Suprapubic skin (tissue), 4 donors: ENCODE results near the gene NR6A1. TPM values are rescaled to one million over a fixed set of nuclear protein-coding genes. Genes with fewer than 3 reads are reported as not detected.
"Not testable (repeated sequence)": the region's sequence is repeated elsewhere in the genome, so short reads cannot be mapped to it uniquely, and the experiment has no call there.

ENCODE experiments used
- DNase-seq, 2 donors: peaks; one replicate each; pipeline ENCODE4 v3.0.0-alpha.2; 2019; ENCODE audit warnings: low spot score in 2 of 2
- H3K27ac ChIP-seq: fragments of 200-600 bp; sonication (generic); one replicate; pipeline ENCODE4 v1.5.1; 2019
- H3K27me3 ChIP-seq: fragments of 200-600 bp; sonication (generic); one replicate; pipeline ENCODE4 v1.5.1; 2019
- H3K36me3 ChIP-seq: fragments of 200-600 bp; sonication (generic); one replicate; pipeline ENCODE4 v1.5.1; 2019
- H3K4me1 ChIP-seq: fragments of 200-600 bp; sonication (generic); one replicate; pipeline ENCODE4 v1.5.1; 2019
- H3K4me3 ChIP-seq: fragments of 200-600 bp; sonication (generic); one replicate; pipeline ENCODE4 v1.5.1; 2019; ENCODE audit warnings: mild to moderate bottlenecking
- H3K9me3 ChIP-seq: fragments of 200-600 bp; sonication (generic); one replicate; pipeline ENCODE4 v1.5.1; 2019
- CTCF ChIP-seq, 2 donors: fragments of 200-600 bp in 1 of 2; fragments of 450-650 bp in 1 of 2; sonication (generic) in 1 of 2; IDR thresholded peaks; one replicate each; pipeline ENCODE4 v1.5.1; 2016 to 2019; ENCODE audit warnings: antibody characterized with exemption in 2 of 2, mild to moderate bottlenecking in 1 of 2, moderate library complexity in 1 of 2
- EP300 ChIP-seq: sonication (generic); formaldehyde crosslinking; IDR thresholded peaks from one replicate; pipeline ENCODE4 v1.6.1; 2017; ENCODE audit warnings: antibody characterized with exemption
- POLR2A ChIP-seq, 2 donors: fragments of 450-650 bp; IDR thresholded peaks; one replicate each; pipeline ENCODE4 v1.6.1; 2017; ENCODE audit warnings: antibody characterized with exemption in 2 of 2, mild to moderate bottlenecking in 2 of 2, moderate library complexity in 2 of 2
- POLR2AphosphoS5 ChIP-seq, 3 donors: sonication (generic); formaldehyde crosslinking; IDR thresholded peaks; one replicate each; pipeline ENCODE4 v1.6.1; 2017; ENCODE audit warnings: antibody characterized with exemption in 3 of 3
- WGBS: methylation state at CpG from one replicate; pipeline ENCODE4 v1.1.5; 2018; 5-methylcytosine and 5-hydroxymethylcytosine counted together
- total RNA-seq, 4 donors: library from RNA; depleted of rRNA; stranded (reverse); fragments of >200 nt; gene quantifications; one replicate each; pipeline ENCODE4 v1.1.0, GENCODE V29; 2016

The NR6A1 gene
- total RNA-seq, 4 donors from 2014 or later, result 6.5 to 10.1 (median 6.8) TPM

DNA sequence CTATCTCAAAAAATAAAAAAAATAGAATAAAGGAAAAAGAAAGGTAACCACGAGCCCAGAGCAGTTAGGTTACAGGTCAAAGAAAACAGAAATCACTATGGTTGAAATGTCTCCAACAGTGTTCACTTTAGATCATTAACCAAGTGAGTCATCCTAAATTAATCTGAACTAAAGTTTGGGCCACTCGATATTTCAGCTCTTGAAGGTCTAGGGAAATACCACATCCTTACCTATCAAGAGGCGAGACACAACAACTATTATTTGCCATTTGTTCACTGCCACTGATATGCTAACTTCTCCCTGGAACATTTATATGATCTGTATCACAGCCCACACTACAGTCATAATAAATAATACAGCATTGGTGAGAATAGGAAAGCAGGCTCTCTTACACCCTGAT, 152.6 kb downstream of the NR6A1 start:
- Histone ChIP-seq H3K9me3 (no peaks in the 10 kb centered on the region), H3K36me3 (no peaks in the 10 kb centered on the region), H3K27ac (no peak overlapping the region), H3K4me3 (no peak overlapping the region), H3K4me1 (peaks cover 14% of the 10 kb centered on the region), H3K27me3 (no peaks in the 10 kb centered on the region)
- no peak for DNase-seq
- 57% methylated on average over 3 of the region's 3 CpGs for WGBS
- TF ChIP-seq POLR2A (IDR thresholded peaks at IDR 0.05) (no peak), POLR2AphosphoS5 (IDR thresholded peaks at IDR 0.05) (no peak), CTCF (IDR thresholded peaks at IDR 0.05) (no peak), EP300 (no peak)

GRCh38 chr9:124617477-124618141, 153.5 kb downstream of the NR6A1 start:
- H3K9me3 ChIP-seq, result no peaks in the 10 kb centered on the region
- no peak overlapping the region for H3K27ac ChIP-seq
- no peak overlapping the region for H3K4me3 ChIP-seq
- H3K36me3 ChIP-seq, result no peaks in the 10 kb centered on the region
- WGBS, result 11% methylated on average over 3 of the region's 3 CpGs
- H3K4me1 ChIP-seq, result peaks cover 14% of the 10 kb centered on the region
- no peaks in the 10 kb centered on the region for H3K27me3 ChIP-seq
- DNase-seq, result peak; percentile 75 to 81
- no peak for TF ChIP-seq EP300
- TF ChIP-seq POLR2A (IDR thresholded peaks at IDR 0.05), result no peak
- peak; percentile 70 to 77 for TF ChIP-seq CTCF (IDR thresholded peaks at IDR 0.05)
- no peak for TF ChIP-seq POLR2AphosphoS5 (IDR thresholded peaks at IDR 0.05)

- DNase-seq, result no peak
- Histone ChIP-seq H3K4me3 (no peak overlapping the region), H3K27me3 (no peaks in the 10 kb centered on the region), H3K9me3 (no peaks in the 10 kb centered on the region), H3K36me3 (no peaks in the 10 kb centered on the region), H3K4me1 (peaks cover 11% of the 10 kb centered on the region), H3K27ac (no peak overlapping the region)
- WGBS, result 52% methylated on average over 3 of the region's 3 CpGs
- TF ChIP-seq EP300 (no peak), POLR2AphosphoS5 (IDR thresholded peaks at IDR 0.05) (no peak), CTCF (IDR thresholded peaks at IDR 0.05) (no peak), POLR2A (IDR thresholded peaks at IDR 0.05) (no peak)
Measured at GRCh38 chr9:124616961-124617360, 154.2 kb downstream of the NR6A1 start.

DNA sequence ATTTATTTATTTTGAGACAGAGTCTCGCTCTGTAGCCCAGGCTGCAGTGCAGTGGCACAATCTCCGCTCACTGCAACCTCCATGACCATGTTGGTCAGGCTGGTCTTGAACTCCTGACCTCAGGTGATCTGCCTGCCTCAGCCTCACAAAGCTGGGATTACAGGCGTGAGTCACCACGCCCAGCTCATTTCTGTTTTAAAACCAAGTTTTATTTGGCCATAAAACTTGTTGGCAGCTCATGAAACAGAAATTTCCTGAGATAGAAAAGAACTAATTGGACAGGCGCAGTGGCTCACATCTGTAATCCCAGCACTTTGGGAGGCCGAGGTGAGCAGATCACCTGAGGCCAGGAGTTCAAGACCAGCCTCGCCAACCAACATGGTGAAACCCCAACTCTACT, 155.3 kb downstream of the NR6A1 start:
- H3K27ac ChIP-seq, H3K4me3 ChIP-seq, H3K4me1 ChIP-seq, H3K27me3 ChIP-seq, H3K36me3 ChIP-seq, DNase-seq, H3K9me3 ChIP-seq: not testable (repeated sequence)
- 72% methylated on average over 7 of the region's 7 CpGs for WGBS

- WGBS, result 79% methylated on average over 2 of the region's 2 CpGs
- Histone ChIP-seq H3K9me3 (no peaks in the 10 kb centered on the region), H3K4me1 (peaks cover 8% of the 10 kb centered on the region), H3K36me3 (no peaks in the 10 kb centered on the region), H3K27me3 (no peaks in the 10 kb centered on the region), H3K4me3 (no peak overlapping the region), H3K27ac (no peak overlapping the region)
- no peak for DNase-seq
- TF ChIP-seq POLR2A (IDR thresholded peaks at IDR 0.05) (no peak), POLR2AphosphoS5 (IDR thresholded peaks at IDR 0.05) (no peak), EP300 (no peak), CTCF (IDR thresholded peaks at IDR 0.05) (no peak)
Measured at GRCh38 chr9:124615100-124615742, 155.9 kb downstream of the NR6A1 start.
